AG20443 (cell line): ENCODE data around the gene PPP1CB.
A peak's percentile ranks its signal among the peaks of the same experiment; 100 is the strongest.
"Not testable (repeated sequence)": the region's sequence is repeated elsewhere in the genome, so short reads cannot be mapped to it uniquely, and the experiment has no call there.

Experiments
- DNase-seq: peaks from one replicate; pipeline ENCODE4 v3.0.0; 2012; ENCODE audit warnings: low spot score, mixed read lengths

The PPP1CB gene

GRCh38 chr2:28779001-28779400, 27.4 kb downstream of the PPP1CB start:
- DNase-seq: no peak

DNA sequence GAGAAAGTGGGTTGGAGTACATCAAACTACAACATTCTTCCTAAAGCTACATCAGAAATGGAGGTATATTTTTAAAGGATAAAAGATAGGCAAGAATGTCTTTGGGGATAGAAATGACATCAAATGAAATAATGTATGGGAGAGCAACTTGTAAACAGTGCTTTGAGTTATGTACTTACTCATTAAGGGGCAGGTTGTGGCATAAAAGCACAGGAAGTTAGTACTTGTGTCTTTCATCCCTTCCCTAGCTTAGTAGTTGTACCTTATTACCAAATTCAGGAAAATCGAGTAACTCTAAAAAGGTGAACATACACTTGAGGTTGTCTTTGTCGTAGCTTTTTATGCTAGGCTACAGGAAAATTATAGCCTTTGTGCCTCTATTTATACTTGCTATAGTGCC, 28.9 kb downstream of the PPP1CB start:
- DNase-seq: no peak

- no peak for DNase-seq
Observed at GRCh38 chr2:28782423-28782822, 30.8 kb downstream of the PPP1CB start.

- not testable (repeated sequence) for DNase-seq
Observed at GRCh38 chr2:28784570-28784969, 32.9 kb downstream of the PPP1CB start.

DNA sequence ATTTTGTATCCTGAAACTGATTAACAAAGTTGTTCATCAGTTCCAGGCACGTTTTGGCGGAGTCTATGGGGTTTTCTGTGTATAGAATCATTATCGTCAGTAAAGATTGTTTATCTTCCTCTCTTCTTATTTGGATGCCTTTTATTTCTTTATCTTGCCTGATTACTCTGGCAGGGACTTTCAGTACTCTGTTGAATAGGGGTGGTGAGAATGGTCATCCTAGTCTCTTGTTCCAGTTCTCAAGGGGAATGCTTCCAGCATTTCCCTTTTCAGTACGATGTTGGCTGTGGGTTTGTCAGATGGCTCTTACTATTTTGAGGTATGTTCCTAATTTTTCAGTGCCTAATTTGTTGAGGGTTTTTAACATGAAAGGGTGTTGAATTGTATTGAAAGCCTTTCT, 45.0 kb downstream of the PPP1CB start:
- no peak for DNase-seq

- no peak for DNase-seq
Observed at GRCh38 chr2:28801726-28802125, 50.1 kb downstream of the PPP1CB start.

DNA sequence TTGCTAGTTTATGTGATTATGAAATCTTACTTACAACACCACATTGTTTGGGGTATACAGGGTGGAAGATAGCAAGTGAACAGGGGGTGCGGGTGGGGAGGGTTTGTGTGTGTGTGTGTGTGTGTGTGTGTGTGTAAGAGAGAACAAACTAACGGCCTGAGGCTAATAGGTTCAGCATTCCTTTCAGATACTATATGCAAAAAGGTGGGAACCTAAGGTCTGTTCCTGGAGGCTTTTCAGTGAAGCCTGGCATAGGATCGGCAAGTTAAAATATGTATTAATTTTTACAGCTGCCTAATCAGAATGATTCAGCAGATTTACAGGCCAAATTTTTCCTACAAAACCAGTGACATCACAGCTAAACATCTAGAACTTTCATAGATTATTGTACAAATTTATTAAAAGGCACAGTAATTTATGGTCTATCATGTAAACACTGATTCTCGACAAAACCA, 51.4 kb downstream of the PPP1CB start:
- no peak for DNase-seq

DNA sequence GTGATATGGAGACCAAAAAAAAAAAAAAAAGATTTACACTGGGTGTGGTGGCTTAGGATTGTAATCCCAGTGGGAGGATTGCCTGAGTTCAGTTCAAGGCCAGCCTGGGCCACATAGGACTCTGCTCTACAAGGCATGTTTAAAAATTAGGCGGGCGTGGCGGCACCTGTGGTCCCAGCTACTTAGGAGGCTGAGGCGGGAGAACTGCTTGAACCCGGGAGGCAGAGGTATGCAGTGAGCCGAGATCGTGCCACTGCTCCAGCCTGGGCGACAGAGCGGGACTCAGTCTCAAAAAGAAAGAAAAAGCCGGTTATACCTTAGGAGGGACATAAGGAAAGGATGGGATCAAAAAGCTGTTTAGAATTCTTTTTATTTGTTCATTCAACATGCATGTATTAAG, 58.3 kb downstream of the PPP1CB start:
- no peak for DNase-seq

DNA sequence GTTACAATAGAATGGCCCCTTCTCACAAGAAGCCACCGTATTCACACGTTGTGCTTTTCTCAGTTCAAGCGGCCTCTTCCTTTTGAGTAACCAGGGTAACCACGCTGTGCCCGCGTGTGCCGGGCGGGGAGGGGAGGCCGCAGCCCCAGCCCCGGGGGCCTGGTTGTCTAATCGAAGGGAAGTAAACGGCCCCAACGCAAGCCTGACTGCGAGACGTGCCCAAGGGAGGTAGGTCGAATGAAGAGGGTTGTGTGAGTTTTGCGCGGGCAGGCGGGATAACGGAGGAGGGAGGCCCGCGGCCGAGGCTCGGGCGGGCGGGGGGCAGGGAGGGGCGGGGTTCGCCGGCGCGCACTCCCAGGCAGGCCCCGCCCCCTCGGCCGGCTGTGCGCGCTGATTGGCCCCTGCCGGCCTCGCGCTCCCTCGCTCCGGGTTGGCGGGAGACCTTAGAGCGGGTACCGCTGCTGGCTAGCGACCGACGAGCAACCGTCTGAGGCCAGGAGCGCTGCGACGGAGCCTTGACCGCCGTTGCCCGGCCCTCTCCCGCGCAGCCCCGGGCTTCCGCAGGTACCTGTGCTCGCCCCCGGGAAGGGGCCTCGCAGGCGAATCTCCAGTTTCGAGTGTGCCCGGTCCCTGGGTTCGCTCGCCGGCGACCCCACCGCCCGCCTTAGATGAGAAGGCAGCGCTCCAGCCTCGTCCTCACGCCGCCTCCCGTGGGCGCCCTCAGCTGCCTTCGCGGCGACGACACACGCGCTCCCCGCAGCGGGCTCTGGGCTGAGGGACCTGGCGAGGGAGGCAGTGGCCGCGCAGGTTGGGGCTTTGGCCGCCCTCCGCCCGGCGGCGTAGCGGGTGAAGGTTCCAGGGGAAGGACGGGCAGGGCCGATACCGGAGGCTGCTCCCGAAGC, 59.0 kb downstream of the PPP1CB start, which contains the start of gene SPDYA:
TSS of gene SPDYA (plus strand) at position 451 of the 902 bp plus-strand sequence. CDS start 5,181 bp downstream, outside the sequence.
- peak; percentile 95 for DNase-seq

GRCh38 chr2:28818053-28818452, 66.4 kb downstream of the PPP1CB start:
- DNase-seq: no peak

- DNase-seq: peak; percentile 49
Observed at GRCh38 chr2:28821295-28821958, 69.8 kb downstream of the PPP1CB start.

DNA sequence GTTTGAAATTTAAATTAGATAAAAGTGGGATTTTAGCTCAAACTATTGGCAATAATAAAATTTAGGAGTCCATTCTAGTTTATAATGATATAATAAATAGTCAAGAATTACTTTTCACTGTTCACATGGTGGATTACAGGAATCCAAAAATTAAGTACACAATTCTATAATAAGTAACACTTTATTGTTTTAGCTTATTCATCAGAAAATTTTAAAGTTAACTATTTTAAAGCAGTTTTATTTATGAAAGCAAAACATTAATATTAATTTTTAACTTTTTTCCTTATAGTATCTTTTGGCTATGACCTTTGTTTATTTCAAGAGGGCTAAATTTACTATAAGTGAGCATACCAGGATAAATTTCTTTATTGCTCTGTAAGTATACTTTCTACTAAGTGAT, 70.4 kb downstream of the PPP1CB start:
- no peak for DNase-seq

- DNase-seq: no peak
Observed at GRCh38 chr2:28824207-28824606, 72.6 kb downstream of the PPP1CB start.

DNA sequence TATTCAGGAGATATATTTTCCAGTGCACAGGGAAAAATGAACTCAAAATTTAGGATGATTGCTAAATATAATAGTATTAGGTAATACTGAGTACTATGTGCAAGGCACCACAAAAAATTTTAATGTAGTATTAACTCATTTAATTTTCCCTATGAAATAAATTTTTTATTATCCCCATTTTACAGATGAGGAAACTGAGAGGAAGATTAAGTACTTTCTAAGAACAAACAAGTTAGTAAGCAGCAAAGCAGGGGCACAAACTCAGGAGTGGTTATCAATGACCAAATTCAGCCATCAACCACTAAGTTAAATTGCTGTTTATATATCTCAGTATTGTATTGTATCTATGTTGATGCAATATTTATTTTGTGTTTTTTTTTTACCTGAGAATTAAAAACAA, 73.2 kb downstream of the PPP1CB start:
- no peak for DNase-seq

DNA sequence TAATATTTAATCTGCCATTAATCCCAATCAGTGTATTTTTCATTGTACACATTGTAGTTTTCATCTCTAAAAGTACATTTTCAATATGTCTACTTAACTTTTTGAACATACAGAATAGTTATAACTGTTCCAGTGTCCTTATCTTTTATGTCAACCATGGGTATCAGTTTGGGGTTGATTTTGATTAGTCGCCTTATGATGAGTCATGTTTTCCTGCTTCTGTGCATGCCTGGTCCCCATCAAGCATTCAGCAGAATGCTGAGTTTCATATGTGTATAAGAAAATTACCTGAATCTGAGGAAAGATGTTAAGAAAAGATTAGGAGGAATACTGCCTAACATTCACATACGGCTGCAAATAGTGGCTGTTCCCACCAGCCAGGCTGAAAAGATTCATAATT, 76.8 kb downstream of the PPP1CB start:
- no peak for DNase-seq

DNA sequence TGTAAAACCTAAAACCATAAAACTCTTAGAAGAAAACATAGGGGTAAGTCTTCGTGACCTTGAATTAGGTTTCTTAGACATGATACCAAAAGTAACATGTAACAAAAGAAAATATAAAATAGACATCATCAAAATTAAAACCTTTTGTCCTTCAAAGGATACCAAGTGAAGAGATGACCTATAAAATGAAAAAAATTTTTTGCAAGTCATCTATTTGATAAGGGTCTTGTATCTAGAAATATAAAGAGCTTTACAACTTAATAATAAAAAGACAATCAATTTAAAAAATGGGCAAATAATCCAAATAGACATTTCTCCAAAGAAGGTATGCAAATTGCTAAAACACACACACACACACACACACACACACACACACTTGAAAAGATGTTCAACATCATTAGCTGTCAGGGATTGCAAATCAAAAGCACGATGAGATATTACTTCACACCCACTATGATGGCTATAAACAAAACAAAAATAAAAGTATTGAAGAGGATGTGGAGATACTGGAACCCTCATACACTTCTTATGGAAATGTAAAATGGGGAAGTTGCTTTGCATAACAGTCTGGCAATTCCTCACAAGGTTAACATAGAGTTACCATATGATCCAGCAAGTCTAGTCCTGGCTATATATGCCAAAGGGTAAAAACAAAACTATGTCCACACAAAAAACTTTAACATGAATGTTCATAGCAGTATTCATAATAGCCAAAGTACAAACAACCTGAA, 82.3 kb downstream of the PPP1CB start:
- DNase-seq: no peak

- no peak for DNase-seq
Observed at GRCh38 chr2:28835781-28836180, 84.2 kb downstream of the PPP1CB start.

DNA sequence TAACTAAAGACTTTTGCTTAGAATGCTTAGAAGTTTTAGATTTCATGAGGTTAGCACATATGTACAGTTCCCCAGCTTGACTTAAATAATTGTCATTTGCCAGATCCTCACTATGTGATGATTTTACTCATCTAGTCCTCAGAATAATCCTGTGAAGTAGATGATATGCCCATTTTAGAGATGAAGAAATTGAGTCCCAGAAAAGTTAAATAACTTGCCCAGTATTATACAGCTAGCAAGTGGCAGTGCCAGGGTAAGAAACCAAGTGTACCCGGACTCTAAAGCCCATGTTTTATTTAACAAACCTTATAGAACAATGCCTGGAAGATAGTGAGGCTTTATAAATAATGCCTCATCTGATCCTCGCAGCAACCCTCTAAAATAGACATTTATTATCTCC, 87.3 kb downstream of the PPP1CB start:
- no peak for DNase-seq

DNA sequence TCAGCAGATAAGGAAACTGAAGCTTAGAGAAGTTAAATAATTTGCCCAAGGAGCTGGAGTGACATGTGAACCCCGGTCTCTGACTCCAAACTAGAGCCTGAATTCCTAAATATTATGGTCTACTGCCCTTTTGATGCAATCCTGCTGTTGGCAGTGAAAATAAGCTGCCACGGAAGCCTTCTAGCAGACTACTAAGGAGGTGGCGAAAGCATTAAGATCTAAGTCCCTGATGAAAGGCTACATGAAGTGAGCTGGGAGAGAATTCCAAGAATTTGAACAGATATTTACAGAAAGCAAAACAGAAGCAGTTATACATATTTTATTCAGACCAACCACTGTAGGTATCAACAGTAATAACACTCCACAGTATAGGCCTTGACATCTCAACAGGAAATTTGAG, 90.4 kb downstream of the PPP1CB start:
- no peak for DNase-seq
